Liver (tissue), 3 donors: ENCODE data around the gene TP63.

Experiments used
- EGR1 ChIP-seq, 2 donors: IDR thresholded peaks; 2 replicates each; pipeline ENCODE4 v1.6.1; 2016 to 2018; ENCODE audit warnings: antibody characterized with exemption in 2 of 2, low read depth in 2 of 2
- FOXA1 ChIP-seq: IDR thresholded peaks from 2 replicates; pipeline ENCODE4 v1.6.1; 2016; ENCODE audit warnings: antibody characterized with exemption
- GABPA ChIP-seq, 2 donors: IDR thresholded peaks in 1 of 2; conservative IDR thresholded peaks in 1 of 2; 2 replicates each; pipeline ENCODE4 v1.6.1; 2016; ENCODE audit warnings: antibody characterized with exemption in 2 of 2, mild to moderate bottlenecking in 1 of 2, moderate library complexity in 1 of 2
- JUND ChIP-seq, 2 donors: IDR thresholded peaks; 2 replicates each; pipeline ENCODE4 v1.6.1; 2016; ENCODE audit warnings: antibody characterized with exemption in 2 of 2
- NR2F2 ChIP-seq: IDR thresholded peaks from 2 replicates; pipeline ENCODE4 v1.6.1; 2016; ENCODE audit warnings: antibody characterized with exemption
- RAD21 ChIP-seq, 2 donors: IDR thresholded peaks; 2 replicates each; pipeline ENCODE4 v1.6.1; 2016; ENCODE audit warnings: antibody characterized with exemption in 2 of 2, mild to moderate bottlenecking in 2 of 2
- YY1 ChIP-seq: IDR thresholded peaks from 2 replicates; pipeline ENCODE4 v1.6.1; 2016; ENCODE audit warnings: antibody characterized with exemption, mild to moderate bottlenecking
- TF ChIP-seq, protein P1 (sequence below): IDR thresholded peaks from 2 replicates; pipeline ENCODE4 v1.6.1; 2016; ENCODE audit warnings: antibody characterized with exemption
- TF ChIP-seq, protein P2 (sequence below): fragments of 150-350 bp; IDR thresholded peaks from 2 replicates; pipeline ENCODE4 v1.5.1; 2017; ENCODE audit warnings: improper control_type of control experiment, low read depth, low read length; ENCODE audit not compliant: missing input control
- TF ChIP-seq, protein P3 (sequence below): IDR thresholded peaks from 2 replicates; pipeline ENCODE4 v1.6.1; 2016; ENCODE audit warnings: antibody characterized with exemption, mild to moderate bottlenecking
- TF ChIP-seq, protein P4 (sequence below): IDR thresholded peaks from 2 replicates; pipeline ENCODE4 v1.6.1; 2016; ENCODE audit warnings: antibody characterized with exemption
- donor health status: healthy.
- donor health status: healthy.

DNA sequence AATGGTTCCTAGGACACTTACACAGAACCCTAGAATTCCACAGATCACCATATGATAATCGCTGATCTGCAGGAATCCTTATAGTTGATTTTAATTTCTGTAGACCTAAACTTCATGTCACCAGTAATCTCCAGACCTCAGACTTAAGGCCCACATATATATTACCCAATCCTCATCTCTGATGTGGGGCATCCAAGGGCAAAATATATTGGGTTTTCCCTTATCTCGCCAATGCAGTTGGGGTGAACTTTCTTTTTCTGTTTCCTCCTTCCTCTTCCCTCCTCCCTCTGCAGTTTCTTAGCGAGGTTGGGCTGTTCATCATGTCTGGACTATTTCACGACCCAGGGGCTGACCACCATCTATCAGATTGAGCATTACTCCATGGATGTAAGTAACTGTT lies 259.3 kb downstream of the TP63 start:
- TF ChIP-seq, protein P1, sequence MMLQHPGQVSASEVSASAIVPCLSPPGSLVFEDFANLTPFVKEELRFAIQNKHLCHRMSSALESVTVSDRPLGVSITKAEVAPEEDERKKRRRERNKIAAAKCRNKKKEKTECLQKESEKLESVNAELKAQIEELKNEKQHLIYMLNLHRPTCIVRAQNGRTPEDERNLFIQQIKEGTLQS = no peak
- TF ChIP-seq, protein P2, sequence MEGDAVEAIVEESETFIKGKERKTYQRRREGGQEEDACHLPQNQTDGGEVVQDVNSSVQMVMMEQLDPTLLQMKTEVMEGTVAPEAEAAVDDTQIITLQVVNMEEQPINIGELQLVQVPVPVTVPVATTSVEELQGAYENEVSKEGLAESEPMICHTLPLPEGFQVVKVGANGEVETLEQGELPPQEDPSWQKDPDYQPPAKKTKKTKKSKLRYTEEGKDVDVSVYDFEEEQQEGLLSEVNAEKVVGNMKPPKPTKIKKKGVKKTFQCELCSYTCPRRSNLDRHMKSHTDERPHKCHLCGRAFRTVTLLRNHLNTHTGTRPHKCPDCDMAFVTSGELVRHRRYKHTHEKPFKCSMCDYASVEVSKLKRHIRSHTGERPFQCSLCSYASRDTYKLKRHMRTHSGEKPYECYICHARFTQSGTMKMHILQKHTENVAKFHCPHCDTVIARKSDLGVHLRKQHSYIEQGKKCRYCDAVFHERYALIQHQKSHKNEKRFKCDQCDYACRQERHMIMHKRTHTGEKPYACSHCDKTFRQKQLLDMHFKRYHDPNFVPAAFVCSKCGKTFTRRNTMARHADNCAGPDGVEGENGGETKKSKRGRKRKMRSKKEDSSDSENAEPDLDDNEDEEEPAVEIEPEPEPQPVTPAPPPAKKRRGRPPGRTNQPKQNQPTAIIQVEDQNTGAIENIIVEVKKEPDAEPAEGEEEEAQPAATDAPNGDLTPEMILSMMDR = no peak
- TF ChIP-seq, protein P3, sequence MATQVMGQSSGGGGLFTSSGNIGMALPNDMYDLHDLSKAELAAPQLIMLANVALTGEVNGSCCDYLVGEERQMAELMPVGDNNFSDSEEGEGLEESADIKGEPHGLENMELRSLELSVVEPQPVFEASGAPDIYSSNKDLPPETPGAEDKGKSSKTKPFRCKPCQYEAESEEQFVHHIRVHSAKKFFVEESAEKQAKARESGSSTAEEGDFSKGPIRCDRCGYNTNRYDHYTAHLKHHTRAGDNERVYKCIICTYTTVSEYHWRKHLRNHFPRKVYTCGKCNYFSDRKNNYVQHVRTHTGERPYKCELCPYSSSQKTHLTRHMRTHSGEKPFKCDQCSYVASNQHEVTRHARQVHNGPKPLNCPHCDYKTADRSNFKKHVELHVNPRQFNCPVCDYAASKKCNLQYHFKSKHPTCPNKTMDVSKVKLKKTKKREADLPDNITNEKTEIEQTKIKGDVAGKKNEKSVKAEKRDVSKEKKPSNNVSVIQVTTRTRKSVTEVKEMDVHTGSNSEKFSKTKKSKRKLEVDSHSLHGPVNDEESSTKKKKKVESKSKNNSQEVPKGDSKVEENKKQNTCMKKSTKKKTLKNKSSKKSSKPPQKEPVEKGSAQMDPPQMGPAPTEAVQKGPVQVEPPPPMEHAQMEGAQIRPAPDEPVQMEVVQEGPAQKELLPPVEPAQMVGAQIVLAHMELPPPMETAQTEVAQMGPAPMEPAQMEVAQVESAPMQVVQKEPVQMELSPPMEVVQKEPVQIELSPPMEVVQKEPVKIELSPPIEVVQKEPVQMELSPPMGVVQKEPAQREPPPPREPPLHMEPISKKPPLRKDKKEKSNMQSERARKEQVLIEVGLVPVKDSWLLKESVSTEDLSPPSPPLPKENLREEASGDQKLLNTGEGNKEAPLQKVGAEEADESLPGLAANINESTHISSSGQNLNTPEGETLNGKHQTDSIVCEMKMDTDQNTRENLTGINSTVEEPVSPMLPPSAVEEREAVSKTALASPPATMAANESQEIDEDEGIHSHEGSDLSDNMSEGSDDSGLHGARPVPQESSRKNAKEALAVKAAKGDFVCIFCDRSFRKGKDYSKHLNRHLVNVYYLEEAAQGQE = no peak
- TF ChIP-seq YY1 = no peak
- TF ChIP-seq RAD21 (IDR thresholded peaks at IDR 0.05) = no peak
- no peak for TF ChIP-seq JUND (IDR thresholded peaks at IDR 0.05)
- TF ChIP-seq GABPA (IDR thresholded peaks at IDR 0.05 in 1 of 2, conservative IDR thresholded peaks at IDR 0.05 in 1 of 2) = no peak
- no peak for TF ChIP-seq NR2F2
- TF ChIP-seq, protein P4, sequence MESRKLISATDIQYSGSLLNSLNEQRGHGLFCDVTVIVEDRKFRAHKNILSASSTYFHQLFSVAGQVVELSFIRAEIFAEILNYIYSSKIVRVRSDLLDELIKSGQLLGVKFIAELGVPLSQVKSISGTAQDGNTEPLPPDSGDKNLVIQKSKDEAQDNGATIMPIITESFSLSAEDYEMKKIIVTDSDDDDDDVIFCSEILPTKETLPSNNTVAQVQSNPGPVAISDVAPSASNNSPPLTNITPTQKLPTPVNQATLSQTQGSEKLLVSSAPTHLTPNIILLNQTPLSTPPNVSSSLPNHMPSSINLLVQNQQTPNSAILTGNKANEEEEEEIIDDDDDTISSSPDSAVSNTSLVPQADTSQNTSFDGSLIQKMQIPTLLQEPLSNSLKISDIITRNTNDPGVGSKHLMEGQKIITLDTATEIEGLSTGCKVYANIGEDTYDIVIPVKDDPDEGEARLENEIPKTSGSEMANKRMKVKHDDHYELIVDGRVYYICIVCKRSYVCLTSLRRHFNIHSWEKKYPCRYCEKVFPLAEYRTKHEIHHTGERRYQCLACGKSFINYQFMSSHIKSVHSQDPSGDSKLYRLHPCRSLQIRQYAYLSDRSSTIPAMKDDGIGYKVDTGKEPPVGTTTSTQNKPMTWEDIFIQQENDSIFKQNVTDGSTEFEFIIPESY = no peak
- no peak for TF ChIP-seq EGR1 (IDR thresholded peaks at IDR 0.05; ENCODE audit: low read depth in 2 of 2)
- no peak for TF ChIP-seq FOXA1
